Endothelial cell of umbilical vein (primary cell): Measurements from ENCODE around the gene CCDC27. TPM values are rescaled to one million over a fixed set of nuclear protein-coding genes. Genes with fewer than 3 reads are reported as not detected.

Experiments
- BruUV-seq: library from RNA; stranded (reverse); fragments of 400-500 nt; replicated peaks from 2 replicates; lab custom pipeline; 2021; lab: Mats Ljungman, UMichigan
- CTCF ChIA-PET: fragments of 300-600, 350-600 bp; sonication (Branson Sonifier 250); formaldehyde crosslinking; loops from one replicate; lab custom pipeline; 2021; ENCODE audit warnings: antibody characterized with exemption, inconsistent platforms; lab: Charles Lee
- POLR2A ChIA-PET: fragments of 300-600, 350-600 bp; sonication (Branson Sonifier 250); formaldehyde crosslinking; loops from one replicate; lab custom pipeline; 2021; ENCODE audit warnings: antibody characterized with exemption, inconsistent platforms; lab: Charles Lee
- DNase-seq: peaks from one replicate; pipeline ENCODE4 v3.0.0-alpha.2; 2011; ENCODE audit warnings: low read depth, low spot score
- FAIRE-seq: peaks from 2 replicates; lab custom pipeline; 2011; peaks lifted over from hg19 to GRCh38; lab: Jason Lieb, UNC
- H2AFZ ChIP-seq: 2 replicates; pipeline ENCODE4 v1.6.0; 2012; ENCODE audit warnings: low read depth, low read length, control low read depth, inconsistent platforms
- H3K27ac ChIP-seq: 2 replicates; pipeline ENCODE4 v1.5.1; 2011; ENCODE audit warnings: low read depth, mild to moderate bottlenecking, control low read depth, low read length, moderate library complexity; ENCODE audit not compliant: insufficient read depth
- H3K27me3 ChIP-seq, 2 experiments: 2 replicates each; pipeline versions ENCODE4 v1.6.0 to v1.6.1; 2011; ENCODE audit warnings: low read length in 2 of 2, mixed read lengths in 1 of 2; ENCODE audit not compliant: control insufficient read depth in 2 of 2, insufficient read depth in 2 of 2
- H3K36me3 ChIP-seq, 2 experiments: 2 replicates in 1 of 2; 3 replicates in 1 of 2; pipeline ENCODE4 v1.5.1; 2011; ENCODE audit warnings: low read length in 2 of 2, mild to moderate bottlenecking in 1 of 2, moderate library complexity in 1 of 2; ENCODE audit not compliant: control insufficient read depth in 2 of 2, insufficient read depth in 2 of 2; ENCODE audit errors: extremely low read depth in 1 of 2
- H3K4me1 ChIP-seq: 3 replicates; pipeline ENCODE4 v1.5.1; 2011; ENCODE audit warnings: mild to moderate bottlenecking, low read length; ENCODE audit not compliant: control insufficient read depth, insufficient read depth; ENCODE audit errors: extremely low read depth
- H3K4me2 ChIP-seq: 2 replicates; pipeline ENCODE4 v1.6.1; 2011; ENCODE audit warnings: low read length, control low read depth, mixed read lengths; ENCODE audit not compliant: insufficient read depth
- H3K4me3 ChIP-seq, 3 experiments: fragments of 200-600 bp in 1 of 3; sonication (generic), shearing (Covaris generic) in 1 of 3; replicated peaks in 1 of 3; 2 replicates each; pipeline ENCODE4 v1.5.1; 2011 to 2016; ENCODE audit warnings: control low read depth in 3 of 3, low read length in 3 of 3, mild to moderate bottlenecking in 2 of 3, inconsistent platforms in 1 of 3, low read depth in 1 of 3, moderate library complexity in 1 of 3; ENCODE audit not compliant: insufficient read depth in 1 of 3
- H3K79me2 ChIP-seq: 2 replicates; pipeline ENCODE4 v1.6.0; 2012; ENCODE audit warnings: low read length, inconsistent platforms; ENCODE audit not compliant: control insufficient read depth, insufficient read depth
- H3K9ac ChIP-seq: replicated peaks from 2 replicates; pipeline ENCODE3; 2011; ENCODE audit warnings: low read length, control low read depth; ENCODE audit not compliant: insufficient read depth; ENCODE audit errors: extremely low read depth
- H3K9me1 ChIP-seq: replicated peaks from 3 replicates; pipeline ENCODE4 v1.6.0; 2011; ENCODE audit warnings: mild to moderate bottlenecking, low read length; ENCODE audit not compliant: control insufficient read depth, insufficient read depth; ENCODE audit errors: extremely low read depth
- H3K9me3 ChIP-seq: replicated peaks from 2 replicates; pipeline ENCODE4 v1.5.1; 2012; ENCODE audit warnings: low read length, inconsistent platforms; ENCODE audit not compliant: control insufficient read depth, insufficient read depth
- H4K20me1 ChIP-seq: replicated peaks from 2 replicates; pipeline ENCODE3; 2011; ENCODE audit warnings: mild to moderate bottlenecking, low read length; ENCODE audit not compliant: control insufficient read depth, insufficient read depth; ENCODE audit errors: extremely low read depth
- CTCF ChIP-seq, 2 donors: IDR thresholded peaks; 1 replicate in 1 of 2; 2 replicates in 1 of 2; pipeline ENCODE4 v1.5.1; 2011; ENCODE audit warnings: low read length in 2 of 2, mild to moderate bottlenecking in 2 of 2, moderate library complexity in 2 of 2, control low read depth in 1 of 2, inconsistent platforms in 1 of 2, low read depth in 1 of 2; ENCODE audit not compliant: insufficient read depth in 1 of 2; ENCODE audit errors: extremely low read depth in 1 of 2
- EZH2 ChIP-seq: IDR thresholded peaks from 2 replicates; pipeline ENCODE4 v1.6.1; 2012; ENCODE audit warnings: borderline replicate concordance, low read depth, mild to moderate bottlenecking, moderate library complexity, low read length, inconsistent platforms; ENCODE audit not compliant: severe bottlenecking
- FOS ChIP-seq: IDR thresholded peaks from 2 replicates; pipeline ENCODE4 v1.6.1; 2011; ENCODE audit warnings: mild to moderate bottlenecking, low read length, moderate library complexity, borderline replicate concordance; ENCODE audit not compliant: insufficient read depth
- GATA2 ChIP-seq: IDR thresholded peaks from 2 replicates; pipeline ENCODE4 v1.7.0; 2011; ENCODE audit warnings: low read depth, mild to moderate bottlenecking, moderate library complexity, mixed read lengths, low read length; ENCODE audit not compliant: insufficient read length, insufficient read depth
- JUN ChIP-seq: IDR thresholded peaks from 2 replicates; pipeline ENCODE4 v1.6.1; 2011; ENCODE audit warnings: borderline replicate concordance, low read depth; ENCODE audit not compliant: insufficient read length, insufficient read depth
- MAX ChIP-seq: IDR thresholded peaks from 2 replicates; pipeline ENCODE4 v1.6.1; 2011; ENCODE audit not compliant: insufficient read depth, insufficient read length
- MYC ChIP-seq: IDR thresholded peaks from one replicate; pipeline ENCODE4 v1.6.1; 2011; ENCODE audit warnings: mild to moderate bottlenecking, low read depth, low read length
- POLR2A ChIP-seq: IDR thresholded peaks from 2 replicates; pipeline ENCODE4 v1.6.1; 2012; ENCODE audit warnings: low read depth, mild to moderate bottlenecking, control low read depth, low read length
- POLR2AphosphoS5 ChIP-seq: IDR thresholded peaks from 2 replicates; pipeline ENCODE4 v1.6.1; 2012; ENCODE audit warnings: low read depth, mild to moderate bottlenecking, control low read depth, low read length, moderate library complexity; ENCODE audit not compliant: insufficient read depth
- dilution Hi-C: fragments of 300-500 bp; cut with MboI; formaldehyde crosslinking; loops from one replicate; pipeline ENCODE4 v1.15.0; 2019; ENCODE audit warnings: low sequenced_read_pairs; ENCODE audit not compliant: extremely low pct_ligation_motif_present
- intact Hi-C: fragments of 100-400 bp; cut with micrococcal nuclease; formaldehyde crosslinking; loops from one replicate; pipeline ENCODE4 v1.10.0; 2022
- polyA plus RNA-seq, 4 experiments: library from polyadenylated mRNA; depleted of rRNA in 3 of 4; stranded (reverse) in 3 of 4; unstranded in 1 of 4; fragments of >200 nt; gene quantifications; 2 replicates each; pipeline versions ENCODE4 v1.2.1 to v1.2.3, GENCODE V29; 2011 to 2012; ENCODE audit warnings: missing spikeins in 1 of 4
- total RNA-seq: library from RNA; stranded (reverse); gene quantifications from 2 replicates; pipeline ENCODE4 v1.2.3, GENCODE V29; 2021

CCDC27 gene
- total and polyA plus RNA-seq, 2 donors (not counting 3 experiments of a cell fraction or from before 2014, with no cell fraction given) = not detected

- no peaks in the 10 kb centered on the region for H3K79me2 ChIP-seq
- H3K4me1 ChIP-seq = no peaks in the 10 kb centered on the region
- no peak overlapping the region for H2AFZ ChIP-seq
- intact Hi-C loops = no loop called here
- TF ChIP-seq MYC (no peak), CTCF (IDR thresholded peaks at IDR 0.05; ENCODE audit: extremely low read depth in 1 of 2, insufficient read depth in 1 of 2, low read depth in 1 of 2, low read length in 2 of 2) (no peak), EZH2 (no peak), JUN (no peak), MAX (no peak), POLR2AphosphoS5 (no peak), POLR2A (no peak), GATA2 (no peak), FOS (no peak)
- H3K9ac ChIP-seq = no peak overlapping the region
- H3K4me3 ChIP-seq = no peak overlapping the region
- dilution Hi-C loops = no loop called here
- DNase-seq (no peak), FAIRE-seq (no peak)
- POLR2A ChIA-PET = no interaction called here
- H3K27ac ChIP-seq = no peak overlapping the region
- H3K36me3 ChIP-seq = peaks cover 0 to 3% of the 10 kb centered on the region in 2 experiments
- no peaks in the 10 kb centered on the region for H4K20me1 ChIP-seq
- no peaks in the 10 kb centered on the region for H3K27me3 ChIP-seq
- BruUV-seq = TSS peak; percentile 22
- H3K9me1 ChIP-seq = no peaks in the 10 kb centered on the region
- no peaks in the 10 kb centered on the region for H3K9me3 ChIP-seq
- no peak overlapping the region for H3K4me2 ChIP-seq
- CTCF ChIA-PET = no interaction called here
These were observed 62.7 kb downstream of the CCDC27 start for GRCh38 chr1:3814771-3815561.
